GM19324 (cell line): ENCODE measurements around the gene TMC6.
"Not testable (repeated sequence)": the region's sequence is repeated elsewhere in the genome, so short reads cannot be mapped to it uniquely, and the experiment has no call there.

ENCODE experiments used
- ATAC-seq: cut with Tn5 transposase; IDR thresholded peaks from one replicate; pipeline ENCODE4 v1.9.1; 2021; ENCODE audit warnings: mild to moderate bottlenecking, moderate library complexity; ENCODE audit not compliant: unreplicated experiment, low FRiP score

Gene TMC6

GRCh38 chr17:78125138-78125913, 3.2 kb downstream of the TMC6 start:
- no peak for ATAC-seq

GRCh38 chr17:78124836-78125137, 3.8 kb downstream of the TMC6 start:
- no peak for ATAC-seq

GRCh38 chr17:78124081-78124835, 4.3 kb downstream of the TMC6 start:
- no peak for ATAC-seq

- ATAC-seq, result no peak
Observed at GRCh38 chr17:78123258-78123929, 5.2 kb downstream of the TMC6 start.

GRCh38 chr17:78122931-78123249, 5.7 kb downstream of the TMC6 start:
- no peak for ATAC-seq

GRCh38 chr17:78122216-78122930, 6.2 kb downstream of the TMC6 start:
- no peak for ATAC-seq

GRCh38 chr17:78121801-78122215, 6.7 kb downstream of the TMC6 start:
- ATAC-seq, result no peak

- no peak for ATAC-seq
Observed at GRCh38 chr17:78120971-78121800, 7.4 kb downstream of the TMC6 start.

- ATAC-seq, result no peak
Observed at GRCh38 chr17:78120537-78120936, 8.0 kb downstream of the TMC6 start.

GRCh38 chr17:78118801-78119241, 9.7 kb downstream of the TMC6 start:
- ATAC-seq, result no peak

GRCh38 chr17:78117027-78117981, 11.3 kb downstream of the TMC6 start:
- ATAC-seq, result no peak

- ATAC-seq, result no peak
Observed at GRCh38 chr17:78116411-78116810, 12.1 kb downstream of the TMC6 start.

- not testable (repeated sequence) for ATAC-seq
Observed at GRCh38 chr17:78115803-78116202, 12.8 kb downstream of the TMC6 start.

GRCh38 chr17:78114831-78115723, 13.5 kb downstream of the TMC6 start:
- ATAC-seq, result no peak

GRCh38 chr17:78113804-78114785, 14.5 kb downstream of the TMC6 start:
- no peak for ATAC-seq

GRCh38 chr17:78112518-78113471, 15.8 kb downstream of the TMC6 start:
- ATAC-seq, result no peak
